H9 (cell line): Measurements from ENCODE around the gene PIANP. TPM values are rescaled to one million over a fixed set of nuclear protein-coding genes. Genes with fewer than 3 reads are reported as not detected.

Source experiments
- DNase-seq: peaks from one replicate; pipeline ENCODE4 v3.0.0-alpha.2; 2017
- H2AFZ ChIP-seq: one replicate; pipeline ENCODE4 v1.6.1; 2013; ENCODE audit warnings: mild to moderate bottlenecking, low read length, control low read depth, moderate library complexity
- H2AK5ac ChIP-seq: 2 replicates; pipeline ENCODE4 v1.6.1; 2013; ENCODE audit warnings: low read length, control low read depth, mixed read lengths; ENCODE audit not compliant: insufficient read length
- H2BK120ac ChIP-seq: one replicate; pipeline ENCODE4 v1.6.1; 2013; ENCODE audit warnings: low read depth, mild to moderate bottlenecking, low read length, control low read depth, inconsistent platforms; ENCODE audit not compliant: poor library complexity, severe bottlenecking
- H2BK12ac ChIP-seq: 2 replicates; pipeline ENCODE4 v1.6.1; 2013; ENCODE audit warnings: low read length, control low read depth, mixed read lengths, low read depth; ENCODE audit not compliant: insufficient read length
- H2BK15ac ChIP-seq: 2 replicates; pipeline ENCODE4 v1.6.1; 2013; ENCODE audit warnings: low read depth, low read length, control low read depth
- H2BK20ac ChIP-seq: one replicate; pipeline ENCODE4 v1.6.1; 2013; ENCODE audit warnings: low read depth, mild to moderate bottlenecking, low read length, control low read depth, inconsistent platforms; ENCODE audit not compliant: poor library complexity, severe bottlenecking
- H2BK5ac ChIP-seq: 2 replicates; pipeline ENCODE4 v1.6.1; 2013; ENCODE audit warnings: low read length, control low read depth, mixed read lengths; ENCODE audit not compliant: insufficient read length
- H3K14ac ChIP-seq: 2 replicates; pipeline ENCODE4 v1.6.1; 2013; ENCODE audit warnings: low read length, control low read depth; ENCODE audit not compliant: insufficient read depth
- H3K18ac ChIP-seq: 2 replicates; pipeline ENCODE4 v1.6.1; 2013; ENCODE audit warnings: low read depth, mild to moderate bottlenecking, mixed read lengths, low read length, control low read depth; ENCODE audit not compliant: insufficient read length
- H3K23ac ChIP-seq: 2 replicates; pipeline ENCODE4 v1.6.1; 2013; ENCODE audit warnings: low read length, control low read depth, mixed read lengths, low read depth; ENCODE audit not compliant: insufficient read length
- H3K23me2 ChIP-seq: 2 replicates; pipeline ENCODE4 v1.6.1; 2013; ENCODE audit warnings: low read depth, mild to moderate bottlenecking, mixed read lengths, low read length, control low read depth; ENCODE audit not compliant: insufficient read length, poor library complexity, severe bottlenecking
- H3K27ac ChIP-seq: 2 replicates; pipeline ENCODE4 v1.5.1; 2013; ENCODE audit warnings: low read length, control low read depth, mixed read lengths, low read depth; ENCODE audit not compliant: insufficient read length
- H3K27me3 ChIP-seq: 2 replicates; pipeline ENCODE4 v1.6.1; 2013; ENCODE audit warnings: low read length, control low read depth, inconsistent platforms; ENCODE audit not compliant: insufficient read depth
- H3K4ac ChIP-seq: 2 replicates; pipeline ENCODE4 v1.6.1; 2013; ENCODE audit warnings: low read depth, mild to moderate bottlenecking, control low read depth, inconsistent platforms, low read length, moderate library complexity
- H3K4me1 ChIP-seq: 2 replicates; pipeline ENCODE4 v1.6.1; 2013; ENCODE audit warnings: low read length, control low read depth, inconsistent platforms; ENCODE audit not compliant: insufficient read depth
- H3K4me2 ChIP-seq: 2 replicates; pipeline ENCODE4 v1.6.1; 2013; ENCODE audit warnings: low read length, control low read depth, mixed read lengths; ENCODE audit not compliant: insufficient read length, insufficient read depth
- H3K56ac ChIP-seq: 2 replicates; pipeline ENCODE4 v1.6.1; 2013; ENCODE audit warnings: low read depth, mild to moderate bottlenecking, mixed read lengths, low read length, control low read depth; ENCODE audit not compliant: insufficient read length
- H3K79me1 ChIP-seq: 2 replicates; pipeline ENCODE4 v1.6.1; 2013; ENCODE audit warnings: low read depth, mild to moderate bottlenecking, moderate library complexity, low read length, control low read depth, inconsistent platforms; ENCODE audit not compliant: insufficient read depth, poor library complexity, severe bottlenecking
- H3K79me2 ChIP-seq: 2 replicates; pipeline ENCODE4 v1.6.1; 2013; ENCODE audit warnings: low read length, control low read depth, inconsistent platforms; ENCODE audit not compliant: insufficient read depth
- H3K9ac ChIP-seq: 2 replicates; pipeline ENCODE4 v1.6.1; 2013; ENCODE audit warnings: low read length, control low read depth, mixed read lengths; ENCODE audit not compliant: insufficient read length; ENCODE audit errors: extremely low read depth
- H3K9me3 ChIP-seq: one replicate; pipeline ENCODE4 v1.6.1; 2013; ENCODE audit warnings: low read depth, low read length, inconsistent platforms; ENCODE audit not compliant: control insufficient read depth
- H3T11ph ChIP-seq: one replicate; pipeline ENCODE4 v1.6.1; 2013; ENCODE audit warnings: mild to moderate bottlenecking, low read length, control low read depth, inconsistent platforms
- H4K20me1 ChIP-seq: one replicate; pipeline ENCODE4 v1.6.1; 2013; ENCODE audit not compliant: control insufficient read depth, insufficient read length, insufficient read depth
- H4K5ac ChIP-seq: 2 replicates; pipeline ENCODE4 v1.6.1; 2013; ENCODE audit warnings: low read depth, mild to moderate bottlenecking, mixed read lengths, low read length, control low read depth; ENCODE audit not compliant: insufficient read length
- H4K8ac ChIP-seq: replicated peaks from 2 replicates; pipeline ENCODE4 v1.6.1; 2013; ENCODE audit warnings: low read length, control low read depth, mixed read lengths, low read depth; ENCODE audit not compliant: insufficient read length
- H4K91ac ChIP-seq: 2 replicates; pipeline ENCODE4 v1.6.1; 2013; ENCODE audit warnings: low read depth, mild to moderate bottlenecking, moderate library complexity, mixed read lengths, low read length, control low read depth; ENCODE audit not compliant: insufficient read length
- H3K27ac Mint-ChIP-seq, 3 experiments: 2 replicates in 2 of 3; 3 replicates in 1 of 3; pipeline ENCODE4 v1.8.0; 2020 to 2021; ENCODE audit warnings: mixed read lengths in 3 of 3, mild to moderate bottlenecking in 1 of 3, moderate library complexity in 1 of 3
- H3K27me3 Mint-ChIP-seq: 2 replicates; pipeline ENCODE4 v1.8.0; 2021; ENCODE audit warnings: low read depth, mild to moderate bottlenecking, moderate library complexity, mixed read lengths
- H3K36me3 Mint-ChIP-seq, 3 experiments: 2 replicates in 2 of 3; 3 replicates in 1 of 3; pipeline ENCODE4 v1.8.0; 2020 to 2021; ENCODE audit warnings: low read depth in 3 of 3, mixed read lengths in 3 of 3; ENCODE audit not compliant: insufficient read depth in 1 of 3
- H3K4me1 Mint-ChIP-seq, 2 experiments: 2 replicates each; pipeline ENCODE4 v1.8.0; 2020; ENCODE audit warnings: mixed read lengths in 2 of 2
- H3K4me3 Mint-ChIP-seq, 2 experiments: 2 replicates in 1 of 2; 3 replicates in 1 of 2; pipeline ENCODE4 v1.8.0; 2020 to 2021; ENCODE audit warnings: mild to moderate bottlenecking in 2 of 2, mixed read lengths in 2 of 2, moderate library complexity in 1 of 2
- H3K9me3 Mint-ChIP-seq, 2 experiments: 2 replicates in 1 of 2; 3 replicates in 1 of 2; pipeline ENCODE4 v1.8.0; 2020; ENCODE audit warnings: mild to moderate bottlenecking in 2 of 2, mixed read lengths in 2 of 2, moderate library complexity in 1 of 2
- WGBS: extraction: QIAGEN DNeasy Blood & Tissue Kit; methylation state at CpG from one replicate; pipeline ENCODE4 v1.1.7; 2013; ENCODE audit warnings: missing lambda C conversion rate, low lambda C conversion rate, mixed read lengths; ENCODE audit not compliant: insufficient read length; ENCODE audit errors: extremely low coverage; 5-methylcytosine and 5-hydroxymethylcytosine counted together
- total RNA-seq: library from RNA; stranded (reverse); gene quantifications from 2 replicates; pipeline ENCODE4 v1.2.1, GENCODE V29; 2021
- TF ChIP-seq, protein P1 (sequence below): fragments of 200-600 bp; sonication (generic); conservative IDR thresholded peaks from 3 replicates; pipeline ENCODE4 v1.8.0; 2021; ENCODE audit warnings: antibody characterized with exemption, mild to moderate bottlenecking

Gene PIANP
- total RNA-seq, 1 experiment from 2014 or later, result 6.6 TPM

GRCh38 chr12:6666211-6666610 is 34.4 kb downstream of the PIANP start:
- Histone ChIP-seq H2BK20ac (no peak overlapping the region), H3K27ac (no peak overlapping the region), H3K14ac (no peak overlapping the region), H3K79me2 (no peaks in the 10 kb centered on the region), H3K18ac (no peak overlapping the region), H3K23me2 (peaks cover 4% of the 10 kb centered on the region), H3K79me1 (no peaks in the 10 kb centered on the region), H4K91ac (no peak overlapping the region), H2BK5ac (no peak overlapping the region), H2BK12ac (no peak overlapping the region), H3K9ac (no peak overlapping the region), H2AFZ (no peak overlapping the region), H4K20me1 (no peaks in the 10 kb centered on the region), H4K8ac (no peak overlapping the region), H3K23ac (no peak overlapping the region), H3K9me3 (no peaks in the 10 kb centered on the region), H3K56ac (no peak overlapping the region), H3K27me3 (no peaks in the 10 kb centered on the region), H2BK120ac (no peak overlapping the region), H4K5ac (no peak overlapping the region), H2AK5ac (no peak overlapping the region), H3T11ph (no peak overlapping the region), H3K4ac (no peak overlapping the region), H3K4me1 (no peaks in the 10 kb centered on the region), H2BK15ac (no peak overlapping the region), H3K4me2 (no peak overlapping the region)
- no peak for DNase-seq
- H3K9me3 Mint-ChIP-seq, result no peaks in the 10 kb centered on the region
- TF ChIP-seq, protein P1, sequence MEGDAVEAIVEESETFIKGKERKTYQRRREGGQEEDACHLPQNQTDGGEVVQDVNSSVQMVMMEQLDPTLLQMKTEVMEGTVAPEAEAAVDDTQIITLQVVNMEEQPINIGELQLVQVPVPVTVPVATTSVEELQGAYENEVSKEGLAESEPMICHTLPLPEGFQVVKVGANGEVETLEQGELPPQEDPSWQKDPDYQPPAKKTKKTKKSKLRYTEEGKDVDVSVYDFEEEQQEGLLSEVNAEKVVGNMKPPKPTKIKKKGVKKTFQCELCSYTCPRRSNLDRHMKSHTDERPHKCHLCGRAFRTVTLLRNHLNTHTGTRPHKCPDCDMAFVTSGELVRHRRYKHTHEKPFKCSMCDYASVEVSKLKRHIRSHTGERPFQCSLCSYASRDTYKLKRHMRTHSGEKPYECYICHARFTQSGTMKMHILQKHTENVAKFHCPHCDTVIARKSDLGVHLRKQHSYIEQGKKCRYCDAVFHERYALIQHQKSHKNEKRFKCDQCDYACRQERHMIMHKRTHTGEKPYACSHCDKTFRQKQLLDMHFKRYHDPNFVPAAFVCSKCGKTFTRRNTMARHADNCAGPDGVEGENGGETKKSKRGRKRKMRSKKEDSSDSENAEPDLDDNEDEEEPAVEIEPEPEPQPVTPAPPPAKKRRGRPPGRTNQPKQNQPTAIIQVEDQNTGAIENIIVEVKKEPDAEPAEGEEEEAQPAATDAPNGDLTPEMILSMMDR, result no peak
- peaks cover 28 to 52% (median 37%) of the 10 kb centered on the region in 3 experiments for H3K36me3 Mint-ChIP-seq
- H3K4me3 Mint-ChIP-seq, result no peak overlapping the region
- no peaks in the 10 kb centered on the region; the same call in 1 of the 2 replicates for H3K27me3 Mint-ChIP-seq
- WGBS, result no CpG with 5 or more reads among the region's 2 CpGs
- H3K27ac Mint-ChIP-seq, result no peak overlapping the region; a peak in 1 of 7 replicates
- H3K4me1 Mint-ChIP-seq, result peaks cover 10% of the 10 kb centered on the region in 2 experiments
